Measurements from ENCODE around the gene SNX9.

The SNX9 gene

DNA sequence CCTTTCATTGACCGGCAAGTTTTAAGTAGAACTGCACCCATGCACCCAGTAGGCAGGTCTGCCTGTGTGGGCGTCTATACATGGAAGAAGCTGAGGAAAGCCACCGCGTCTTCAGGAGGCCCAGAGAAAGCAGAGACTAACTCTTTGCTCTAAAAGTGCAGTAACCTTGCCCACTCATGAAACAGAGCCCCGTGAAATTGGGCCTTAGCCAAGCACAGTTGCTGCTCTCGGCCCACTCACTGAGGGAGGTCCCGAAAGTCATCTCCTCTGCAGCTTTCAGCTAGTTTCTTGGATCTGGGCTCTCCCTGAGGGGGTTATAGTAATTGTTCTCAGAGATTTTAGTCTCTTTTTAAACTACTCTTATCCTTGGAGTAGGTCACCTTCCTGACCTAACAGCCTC lies 84.6 kb downstream of the SNX9 start:
- no peaks in the 10 kb centered on the region for H3F3A ChIP-seq (ENCODE audit: insufficient read depth, low read length)
- no peaks in the 10 kb centered on the region for H3K36me3 ChIP-seq (ENCODE audit: insufficient read depth, low read length)
- no peak overlapping the region for H3K4me3 ChIP-seq (ENCODE audit: low read depth, low read length, poor library complexity, severe bottlenecking)
- no peaks in the 10 kb centered on the region for H3K27me3 ChIP-seq (ENCODE audit: insufficient read depth, low read length)
- H2AFZ ChIP-seq (ENCODE audit: low read length), result no peak overlapping the region
- no peak overlapping the region for H3K27ac ChIP-seq (ENCODE audit: low read depth, low read length, poor library complexity, severe bottlenecking)
- H3K79me2 ChIP-seq (ENCODE audit: insufficient read depth, low read length), result no peaks in the 10 kb centered on the region
- H3K4me1 ChIP-seq (ENCODE audit: insufficient read depth, low read length, severe bottlenecking), result no peaks in the 10 kb centered on the region
- no peaks in the 10 kb centered on the region for H4K20me1 ChIP-seq (ENCODE audit: insufficient read depth, low read length)
- no peaks in the 10 kb centered on the region for H3K9me2 ChIP-seq (ENCODE audit: low read depth, low read length)
- TF ChIP-seq EZH2 (IDR thresholded peaks at IDR 0.05; ENCODE audit: borderline replicate concordance, low read length), result no peak
- TF ChIP-seq, protein P1, sequence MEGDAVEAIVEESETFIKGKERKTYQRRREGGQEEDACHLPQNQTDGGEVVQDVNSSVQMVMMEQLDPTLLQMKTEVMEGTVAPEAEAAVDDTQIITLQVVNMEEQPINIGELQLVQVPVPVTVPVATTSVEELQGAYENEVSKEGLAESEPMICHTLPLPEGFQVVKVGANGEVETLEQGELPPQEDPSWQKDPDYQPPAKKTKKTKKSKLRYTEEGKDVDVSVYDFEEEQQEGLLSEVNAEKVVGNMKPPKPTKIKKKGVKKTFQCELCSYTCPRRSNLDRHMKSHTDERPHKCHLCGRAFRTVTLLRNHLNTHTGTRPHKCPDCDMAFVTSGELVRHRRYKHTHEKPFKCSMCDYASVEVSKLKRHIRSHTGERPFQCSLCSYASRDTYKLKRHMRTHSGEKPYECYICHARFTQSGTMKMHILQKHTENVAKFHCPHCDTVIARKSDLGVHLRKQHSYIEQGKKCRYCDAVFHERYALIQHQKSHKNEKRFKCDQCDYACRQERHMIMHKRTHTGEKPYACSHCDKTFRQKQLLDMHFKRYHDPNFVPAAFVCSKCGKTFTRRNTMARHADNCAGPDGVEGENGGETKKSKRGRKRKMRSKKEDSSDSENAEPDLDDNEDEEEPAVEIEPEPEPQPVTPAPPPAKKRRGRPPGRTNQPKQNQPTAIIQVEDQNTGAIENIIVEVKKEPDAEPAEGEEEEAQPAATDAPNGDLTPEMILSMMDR (IDR thresholded peaks at IDR 0.05; ENCODE audit: low read length), result no peak
- no peak overlapping the region for H3K4me2 ChIP-seq (ENCODE audit: low read length)
- no peak overlapping the region for H3K9ac ChIP-seq (ENCODE audit: low read length)
- H3K9me3 ChIP-seq (ENCODE audit: low read length), result no peaks in the 10 kb centered on the region

- no peak for TF ChIP-seq EZH2 (IDR thresholded peaks at IDR 0.05; ENCODE audit: borderline replicate concordance, low read length)
- no peaks in the 10 kb centered on the region for H3K79me2 ChIP-seq (ENCODE audit: insufficient read depth, low read length)
- no peak overlapping the region for H3K27ac ChIP-seq (ENCODE audit: low read depth, low read length, poor library complexity, severe bottlenecking)
- H3K27me3 ChIP-seq (ENCODE audit: insufficient read depth, low read length), result no peaks in the 10 kb centered on the region
- no peaks in the 10 kb centered on the region for H4K20me1 ChIP-seq (ENCODE audit: insufficient read depth, low read length)
- H3K9ac ChIP-seq (ENCODE audit: low read length), result no peak overlapping the region
- no peaks in the 10 kb centered on the region for H3K36me3 ChIP-seq (ENCODE audit: insufficient read depth, low read length)
- no peaks in the 10 kb centered on the region for H3K9me2 ChIP-seq (ENCODE audit: low read depth, low read length)
- H2AFZ ChIP-seq (ENCODE audit: low read length), result no peak overlapping the region
- no peak overlapping the region for H3K4me3 ChIP-seq (ENCODE audit: low read depth, low read length, poor library complexity, severe bottlenecking)
- no peak overlapping the region for H3K4me2 ChIP-seq (ENCODE audit: low read length)
- no peaks in the 10 kb centered on the region for H3F3A ChIP-seq (ENCODE audit: insufficient read depth, low read length)
- no peaks in the 10 kb centered on the region for H3K9me3 ChIP-seq (ENCODE audit: low read length)
- H3K4me1 ChIP-seq (ENCODE audit: insufficient read depth, low read length, severe bottlenecking), result no peaks in the 10 kb centered on the region
Observed at GRCh38 chr6:157908369-157909281, 85.6 kb downstream of the SNX9 start.

DNA sequence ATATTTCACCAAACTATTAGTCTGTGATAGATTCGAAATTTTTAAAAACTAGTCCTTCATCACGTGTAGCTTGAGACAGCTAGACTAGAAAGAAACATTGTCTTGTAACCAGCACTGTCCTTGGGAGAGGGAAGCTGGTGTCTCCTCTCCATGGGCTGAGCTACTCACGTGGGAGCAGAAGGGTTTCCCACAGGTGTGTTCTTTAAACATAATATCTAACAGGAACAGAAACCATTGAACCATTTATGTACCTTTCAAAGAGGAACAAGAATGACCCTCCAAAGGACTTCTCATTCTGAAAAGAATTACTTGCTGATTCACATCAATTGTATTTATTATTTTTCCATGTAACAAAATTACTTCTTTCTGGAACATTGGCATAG lies 86.2 kb downstream of the SNX9 start:
- H3K36me3 ChIP-seq (ENCODE audit: insufficient read depth, low read length), result no peaks in the 10 kb centered on the region

More for the DNA sequence above, 86.2 kb downstream of the SNX9 start:
- no peaks in the 10 kb centered on the region for H3K4me1 ChIP-seq (ENCODE audit: insufficient read depth, low read length, severe bottlenecking)
- no peak overlapping the region for H3K4me2 ChIP-seq (ENCODE audit: low read length)
- no peak overlapping the region for H3K4me3 ChIP-seq (ENCODE audit: low read depth, low read length, poor library complexity, severe bottlenecking)
- H3K9ac ChIP-seq (ENCODE audit: low read length), result no peak overlapping the region
- no peak overlapping the region for H3K27ac ChIP-seq (ENCODE audit: low read depth, low read length, poor library complexity, severe bottlenecking)
- TF ChIP-seq, protein P1 (IDR thresholded peaks at IDR 0.05; ENCODE audit: low read length), result no peak
- TF ChIP-seq EZH2 (IDR thresholded peaks at IDR 0.05; ENCODE audit: borderline replicate concordance, low read length), result no peak
- no peaks in the 10 kb centered on the region for H3K79me2 ChIP-seq (ENCODE audit: insufficient read depth, low read length)
- H3F3A ChIP-seq (ENCODE audit: insufficient read depth, low read length), result no peaks in the 10 kb centered on the region
- no peaks in the 10 kb centered on the region for H3K27me3 ChIP-seq (ENCODE audit: insufficient read depth, low read length)
- no peaks in the 10 kb centered on the region for H3K9me2 ChIP-seq (ENCODE audit: low read depth, low read length)
- no peak overlapping the region for H2AFZ ChIP-seq (ENCODE audit: low read length)
- no peaks in the 10 kb centered on the region for H4K20me1 ChIP-seq (ENCODE audit: insufficient read depth, low read length)
- no peaks in the 10 kb centered on the region for H3K9me3 ChIP-seq (ENCODE audit: low read length)
